Measurements from ENCODE around the gene RFTN1.
A peak's percentile ranks its signal among the peaks of the same experiment; 100 is the strongest.

RFTN1 gene

DNA sequence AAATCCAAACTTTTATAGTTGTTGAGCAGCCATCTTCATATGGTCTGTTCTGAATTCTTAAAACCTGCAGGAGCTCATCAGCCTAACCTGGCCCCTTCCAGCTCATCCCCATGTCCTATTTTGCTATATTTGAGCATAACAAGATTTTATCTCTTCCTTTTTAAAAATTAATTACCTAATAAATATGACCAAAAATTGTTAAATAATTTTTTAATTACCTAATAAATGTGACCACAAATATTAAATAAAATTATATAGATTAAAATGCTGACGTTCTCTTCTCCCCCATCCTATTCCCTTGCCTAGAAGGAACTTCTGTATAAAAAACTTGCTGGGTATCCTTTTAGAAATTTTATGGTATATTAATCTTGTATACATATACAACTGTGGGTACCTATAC is 204.8 kb downstream of the RFTN1 start:
- DNase-seq (ENCODE audit: low spot score) (no peak), FAIRE-seq (no peak)

- DNase-seq (ENCODE audit: low spot score) (no peak), FAIRE-seq (no peak)
Observed at GRCh38 chr3:16307832-16308531, 205.5 kb downstream of the RFTN1 start.

DNA sequence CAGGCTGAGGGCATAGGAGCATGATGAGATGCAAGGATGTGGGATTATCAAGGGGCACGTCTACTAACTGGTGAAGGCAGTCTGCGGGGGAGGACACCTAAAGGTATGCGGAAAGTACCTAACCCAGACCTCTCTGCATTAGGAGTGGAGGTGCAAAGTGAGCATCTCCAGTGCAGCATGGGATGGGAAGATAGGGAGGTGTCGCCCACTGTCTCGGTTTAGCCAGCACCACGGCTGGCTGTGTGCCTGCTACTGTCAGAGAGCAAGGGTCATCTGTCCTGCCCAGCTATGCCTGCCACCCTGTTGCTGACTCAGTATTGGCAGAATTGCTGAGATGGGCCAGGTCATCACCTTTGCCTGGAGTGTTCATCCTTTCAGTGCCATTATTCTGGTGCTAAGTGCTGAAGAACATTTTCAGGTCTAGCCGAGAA is 208.4 kb downstream of the RFTN1 start:
- no peak for FAIRE-seq
- DNase-seq (ENCODE audit: low spot score): no peak

DNA sequence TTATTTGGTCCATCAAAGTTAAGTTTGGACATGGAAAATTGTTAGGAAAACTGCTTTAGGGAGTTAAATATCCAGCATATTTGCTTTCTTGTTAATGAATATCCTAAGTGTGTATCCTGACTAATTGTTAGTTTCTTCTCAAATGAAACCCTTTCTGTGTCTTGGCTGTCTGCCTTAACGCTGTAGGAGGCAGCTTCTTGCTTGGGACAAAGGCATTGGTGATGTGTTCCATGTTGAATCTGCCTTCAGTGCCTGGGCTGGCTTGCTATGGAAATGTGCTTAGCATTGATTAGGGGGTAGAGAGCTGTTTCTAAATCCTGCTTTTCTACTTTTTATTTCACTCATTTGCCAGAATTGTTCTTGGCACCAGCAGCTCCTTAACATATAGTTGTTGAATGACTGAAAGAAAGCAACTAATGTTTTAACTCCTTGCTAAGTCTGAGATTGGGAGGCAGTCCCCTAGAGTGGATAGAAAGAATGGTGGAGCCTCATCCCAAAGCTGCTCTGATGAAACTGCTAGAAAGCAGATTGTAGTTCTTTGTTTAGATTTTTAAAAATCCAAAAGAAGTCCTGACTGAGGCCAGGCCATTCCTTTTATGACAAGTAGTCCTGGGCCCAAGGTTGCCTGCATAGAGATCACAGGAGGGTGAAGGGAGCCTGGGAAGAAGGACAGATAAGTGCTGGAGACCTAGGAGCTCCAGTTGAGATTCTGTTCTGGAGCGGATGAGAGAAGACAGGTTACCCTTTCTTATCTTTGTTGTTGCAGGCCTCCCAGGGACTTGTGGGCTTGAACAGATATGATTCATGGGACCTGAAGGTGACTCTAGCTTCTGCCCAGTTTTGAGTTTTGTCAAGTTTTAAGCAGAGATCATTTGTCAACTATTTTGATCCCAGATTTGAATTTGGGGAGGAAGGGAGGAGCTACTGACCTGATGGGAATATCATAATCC is 209.2 kb downstream of the RFTN1 start:
- DNase-seq (ENCODE audit: low spot score) (no peak), FAIRE-seq (no peak)

- FAIRE-seq (no peak), DNase-seq (ENCODE audit: low spot score) (no peak)
Observed at GRCh38 chr3:16303037-16303575, 210.4 kb downstream of the RFTN1 start.

DNA sequence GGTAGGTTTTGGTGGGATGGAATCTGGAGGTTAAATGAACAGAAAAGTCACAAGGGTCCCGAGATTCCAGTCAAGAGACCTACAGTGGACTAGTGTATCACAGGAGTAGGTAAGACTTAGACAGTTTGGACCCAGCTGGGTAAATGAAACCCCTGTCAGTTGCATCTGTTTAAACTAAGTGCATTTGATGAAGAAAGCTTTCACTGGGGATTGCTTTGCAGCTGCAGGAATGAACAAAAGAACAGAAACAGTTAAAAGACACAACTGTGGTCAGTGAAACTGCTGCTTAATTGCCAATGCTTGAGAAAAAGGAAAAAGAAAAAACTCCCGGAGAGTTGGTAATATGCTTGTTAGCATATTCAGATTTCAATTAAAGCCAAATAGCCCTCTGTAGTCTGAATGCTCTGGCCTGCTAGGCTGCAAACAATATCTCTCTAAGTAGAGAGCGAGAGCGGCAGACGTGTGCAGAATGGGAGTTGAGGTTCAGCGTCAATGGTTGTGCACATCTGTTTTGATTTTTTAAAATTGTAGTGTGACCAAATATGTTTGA is 211.3 kb downstream of the RFTN1 start:
- no peak for DNase-seq (ENCODE audit: low spot score)
- no peak for FAIRE-seq

DNA sequence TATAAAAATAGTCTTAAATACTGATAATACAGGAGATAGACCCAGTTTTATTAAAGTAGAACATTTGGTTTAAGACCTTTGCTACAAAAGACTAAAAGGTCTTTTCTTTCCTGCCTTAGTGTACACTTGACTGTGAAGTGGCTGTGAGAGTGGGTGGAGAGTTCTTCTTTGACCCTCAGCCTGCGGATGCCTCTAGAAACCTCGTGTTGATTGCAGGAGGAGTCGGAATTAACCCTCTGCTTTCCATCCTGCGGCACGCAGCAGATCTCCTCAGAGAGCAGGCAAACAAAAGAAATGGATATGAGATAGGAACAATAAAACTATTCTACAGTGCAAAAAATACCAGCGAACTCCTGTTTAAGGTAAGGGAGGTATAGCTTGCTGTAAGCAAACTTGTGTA is 212.0 kb downstream of the RFTN1 start:
- DNase-seq (ENCODE audit: low spot score) (no peak), FAIRE-seq (no peak)

- FAIRE-seq: no peak
- DNase-seq (ENCODE audit: low spot score): no peak
Observed at GRCh38 chr3:16300881-16301359, 212.6 kb downstream of the RFTN1 start.

GRCh38 chr3:16300307-16300706 is 213.2 kb downstream of the RFTN1 start:
- FAIRE-seq: peak; percentile 63
- peak; percentile 59 for DNase-seq (ENCODE audit: low spot score)

DNA sequence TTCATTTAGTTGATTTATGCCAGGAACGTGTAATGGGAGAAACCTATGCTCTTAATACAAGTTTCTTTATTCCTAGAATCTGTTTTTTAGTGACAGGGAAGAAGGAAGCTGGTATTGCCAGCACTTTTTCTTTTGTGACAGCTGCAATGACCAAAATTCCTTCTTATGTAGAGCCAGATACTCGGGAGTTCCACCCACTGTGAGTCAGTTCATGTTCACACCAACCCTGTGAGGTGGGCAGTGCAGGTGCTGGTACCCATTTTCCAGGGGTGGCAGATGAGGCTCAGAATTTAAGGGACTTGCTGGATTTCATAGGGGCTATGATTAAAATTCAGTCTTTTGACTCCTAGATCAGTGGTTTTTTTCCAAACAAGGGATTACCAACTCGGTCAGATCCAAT is 213.8 kb downstream of the RFTN1 start:
- no peak for DNase-seq (ENCODE audit: low spot score)

DNA sequence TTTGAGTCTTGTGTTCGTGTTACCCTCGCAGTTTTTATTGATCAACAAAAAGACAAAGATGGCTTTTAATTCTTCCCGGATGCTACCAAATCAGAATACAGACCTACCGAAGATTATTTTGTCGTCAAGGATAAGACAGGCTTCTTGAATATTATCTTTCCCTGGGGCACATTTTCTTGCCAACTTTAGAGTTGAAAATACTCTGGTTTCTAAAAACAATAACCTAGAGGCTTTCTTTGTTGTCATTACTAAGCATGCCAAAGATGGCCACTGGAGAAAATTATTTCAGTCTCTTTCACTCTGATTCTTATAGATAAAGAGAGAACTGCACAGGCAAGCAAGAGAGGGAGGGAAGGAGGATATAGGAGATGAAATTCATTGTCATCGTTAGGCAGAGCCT is 214.6 kb downstream of the RFTN1 start:
- no peak for DNase-seq (ENCODE audit: low spot score)
- no peak for FAIRE-seq

More for the DNA sequence above, 213.8 kb downstream of the RFTN1 start:
- no peak for FAIRE-seq

- FAIRE-seq (no peak), DNase-seq (ENCODE audit: low spot score) (no peak)
Observed at GRCh38 chr3:16297997-16298885, 215.3 kb downstream of the RFTN1 start.

- FAIRE-seq (no peak), DNase-seq (ENCODE audit: low spot score) (no peak)
Observed at GRCh38 chr3:16295298-16295890, 218.1 kb downstream of the RFTN1 start.

GRCh38 chr3:16294844-16295243 is 218.7 kb downstream of the RFTN1 start:
- no peak for DNase-seq (ENCODE audit: low spot score)
- FAIRE-seq: no peak

DNA sequence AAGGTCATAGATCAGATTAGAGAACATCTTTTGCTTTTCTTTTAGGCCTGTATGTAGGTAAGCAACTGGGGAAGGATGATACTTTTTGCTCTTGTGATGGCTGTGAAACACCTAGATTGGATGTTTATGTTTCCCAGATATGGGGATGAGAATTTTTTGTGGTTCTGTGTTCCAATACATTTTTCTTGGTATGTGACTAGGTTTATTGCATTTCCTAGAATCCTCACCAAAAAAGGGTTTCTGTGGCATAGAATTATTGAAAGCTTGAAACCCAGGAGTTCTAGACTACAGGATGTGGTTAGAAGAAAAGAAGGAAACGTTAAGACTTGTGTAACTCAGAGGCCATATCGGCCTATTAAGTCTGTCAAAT is 222.7 kb downstream of the RFTN1 start:
- FAIRE-seq (no peak), DNase-seq (ENCODE audit: low spot score) (no peak)

GRCh38 chr3:16290007-16290826 is 223.3 kb downstream of the RFTN1 start:
- peak; percentile 23 for DNase-seq (ENCODE audit: low spot score)

DNA sequence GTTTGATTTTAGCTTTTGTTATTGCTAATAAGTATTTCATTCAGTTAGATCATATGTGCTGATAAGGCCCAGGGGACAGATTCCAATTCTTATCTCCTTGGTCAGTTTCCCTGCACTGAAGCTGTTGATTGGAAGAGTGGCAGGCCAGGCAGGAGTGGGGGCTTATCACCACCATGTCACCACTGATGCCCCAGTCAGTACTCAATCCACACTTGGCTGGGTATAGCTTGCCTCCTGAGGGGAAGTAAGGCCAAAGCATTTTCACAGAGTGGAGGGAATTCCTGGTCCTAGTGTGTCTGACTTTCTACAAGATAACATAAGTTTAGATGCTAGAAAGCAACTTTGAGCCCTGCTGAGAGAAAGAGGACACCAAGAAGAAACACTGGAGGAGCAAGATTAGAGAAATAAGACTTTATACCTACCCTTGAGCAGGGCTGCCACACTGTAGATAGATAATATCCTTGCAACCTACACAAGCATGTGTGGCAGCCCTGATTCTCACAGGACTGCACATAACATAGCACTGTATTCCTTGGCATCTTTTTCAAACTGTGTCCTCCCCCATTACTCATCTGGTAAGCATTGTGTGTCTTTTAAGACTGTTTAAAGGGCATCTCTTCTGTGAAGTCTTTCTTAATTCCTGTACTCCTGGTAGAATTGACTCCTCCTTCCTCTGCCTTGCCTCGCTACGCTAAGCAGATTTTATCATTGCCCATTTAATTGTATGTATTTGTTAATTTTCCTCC is 224.2 kb downstream of the RFTN1 start:
- DNase-seq (ENCODE audit: low spot score) (no peak), FAIRE-seq (no peak)

More at GRCh38 chr3:16290007-16290826, 223.3 kb downstream of the RFTN1 start:
- peak; percentile 43 for FAIRE-seq

- DNase-seq (ENCODE audit: low spot score) (no peak), FAIRE-seq (no peak)
Observed at GRCh38 chr3:16288664-16289063, 224.8 kb downstream of the RFTN1 start.

Data from RCC 7860 (cell line).